Upper lobe of left lung (tissue), 4 donors: Measurements from ENCODE around the gene OXCT1.

Experiments used
- CTCF ChIP-seq, 6 experiments: fragments of 450-650 bp in 4 of 6; fragments of 200-600 bp in 2 of 6; sonication (generic) in 2 of 6; IDR thresholded peaks; one replicate each; pipeline ENCODE4 v1.5.1; 2016 to 2019; ENCODE audit warnings: antibody characterized with exemption in 6 of 6
- EP300 ChIP-seq, 4 donors: sonication (generic); formaldehyde crosslinking; IDR thresholded peaks; one replicate each; pipeline ENCODE4 v1.5.1; 2017; ENCODE audit warnings: antibody characterized with exemption in 4 of 4, control low read depth in 2 of 4
- POLR2A ChIP-seq, 4 donors: fragments of 450-650 bp; IDR thresholded peaks; one replicate each; pipeline ENCODE4 v1.5.1; 2016 to 2017; ENCODE audit warnings: antibody characterized with exemption in 4 of 4, mild to moderate bottlenecking in 2 of 4
- POLR2AphosphoS5 ChIP-seq, 2 donors: sonication (generic); formaldehyde crosslinking; IDR thresholded peaks; one replicate each; pipeline ENCODE4 v1.5.1; 2017; ENCODE audit warnings: antibody characterized with exemption in 2 of 2

DNA sequence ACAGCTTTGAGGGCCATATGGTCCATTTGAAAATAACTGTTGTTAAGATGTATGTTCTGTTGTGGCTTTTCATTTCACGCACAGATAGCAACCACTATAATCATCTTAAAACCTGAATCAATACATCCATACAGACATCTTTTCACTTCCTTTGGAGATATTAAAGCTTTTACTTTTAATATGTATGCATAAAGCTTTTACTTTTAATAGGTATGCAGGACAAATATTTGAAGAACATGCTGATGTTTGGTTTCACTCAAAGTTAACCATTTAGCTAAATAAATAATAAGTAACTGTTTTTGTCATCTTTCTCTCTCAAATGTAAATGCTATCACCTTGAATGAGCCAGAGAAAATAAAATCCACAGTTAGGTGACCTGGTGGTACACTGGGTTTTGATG, 108.6 kb downstream of the OXCT1 start:
- TF ChIP-seq POLR2A (IDR thresholded peaks at IDR 0.05) (no peak), POLR2AphosphoS5 (IDR thresholded peaks at IDR 0.05) (no peak), CTCF (IDR thresholded peaks at IDR 0.05) (no peak), EP300 (IDR thresholded peaks at IDR 0.05) (no peak)
